ENCODE results near the gene CACNG8. TPM values are rescaled to one million over a fixed set of nuclear protein-coding genes. Genes with fewer than 3 reads are reported as not detected.

CACNG8 gene
- total RNA-seq, 4 donors from 2014 or later: not detected

- Histone ChIP-seq H3K4me1 (no peaks in the 10 kb centered on the region), H3K9me3 (no peaks in the 10 kb centered on the region), H3K27ac (no peak overlapping the region), H3K27me3 (peaks cover 34% of the 10 kb centered on the region), H3K4me3 (no peak overlapping the region), H3K36me3 (no peaks in the 10 kb centered on the region)
- in situ Hi-C loops (cut with MboI; ENCODE audit: low pct_ligation_motif_present in 1 of 4, low pct_unique_long_range_greater_than_20kb in 1 of 4, low sequenced_read_pairs in 3 of 4) (no loop called here), intact Hi-C loops (cut with DNase I; ENCODE audit: low total_unique reads) (no loop called here)
- no peak for TF ChIP-seq EP300 (IDR thresholded peaks at IDR 0.05; ENCODE audit: low read depth)
- TF ChIP-seq POLR2A (IDR thresholded peaks at IDR 0.05): no peak
- TF ChIP-seq CTCF (IDR thresholded peaks at IDR 0.05): no peak
- no peak for TF ChIP-seq POLR2AphosphoS5 (IDR thresholded peaks at IDR 0.05)
- DNase-seq: no peak
- WGBS, 2 donors (ENCODE audit: low coverage in 1 of 2): 69 to 83% methylated on average over 2 of the region's 2 CpGs
These were observed 38.8 kb downstream of the CACNG8 start for GRCh38 chr19:54001496-54001895.

- 75 to 78% methylated on average over 7 to 10 of the region's 10 CpGs for WGBS, 2 donors (ENCODE audit: low coverage in 1 of 2)
These were observed 40.0 kb downstream of the CACNG8 start for GRCh38 chr19:54002495-54003315.

GRCh38 chr19:54009440-54009839 lies 46.7 kb downstream of the CACNG8 start:
- intact Hi-C loops (cut with DNase I; ENCODE audit: low total_unique reads): no loop called here

More at GRCh38 chr19:54002495-54003315, 40.0 kb downstream of the CACNG8 start:
- Histone ChIP-seq H3K4me1 (no peaks in the 10 kb centered on the region), H3K27ac (no peak overlapping the region), H3K36me3 (no peaks in the 10 kb centered on the region), H3K9me3 (no peaks in the 10 kb centered on the region), H3K27me3 (peaks cover 33% of the 10 kb centered on the region), H3K4me3 (no peak overlapping the region)
- TF ChIP-seq POLR2A (IDR thresholded peaks at IDR 0.05) (no peak), EP300 (IDR thresholded peaks at IDR 0.05; ENCODE audit: low read depth) (no peak), POLR2AphosphoS5 (IDR thresholded peaks at IDR 0.05) (no peak), CTCF (IDR thresholded peaks at IDR 0.05) (no peak)
- no peak for DNase-seq
- in situ Hi-C loops (cut with MboI; ENCODE audit: low pct_ligation_motif_present in 1 of 4, low pct_unique_long_range_greater_than_20kb in 1 of 4, low sequenced_read_pairs in 3 of 4): no loop called here
- intact Hi-C loops (cut with DNase I; ENCODE audit: low total_unique reads): no loop called here

GRCh38 chr19:54010474-54010873 lies 47.7 kb downstream of the CACNG8 start:
- no peaks in the 10 kb centered on the region for H3K9me3 ChIP-seq
- peaks cover 29% of the 10 kb centered on the region for H3K27me3 ChIP-seq
- no peak overlapping the region for H3K27ac ChIP-seq
- TF ChIP-seq CTCF (IDR thresholded peaks at IDR 0.05): no peak
- TF ChIP-seq EP300 (IDR thresholded peaks at IDR 0.05; ENCODE audit: low read depth): no peak
- TF ChIP-seq POLR2AphosphoS5 (IDR thresholded peaks at IDR 0.05): no peak
- no peak for TF ChIP-seq POLR2A (IDR thresholded peaks at IDR 0.05)
- no peaks in the 10 kb centered on the region for H3K4me1 ChIP-seq
- in situ Hi-C loops (cut with MboI; ENCODE audit: low pct_ligation_motif_present in 1 of 4, low pct_unique_long_range_greater_than_20kb in 1 of 4, low sequenced_read_pairs in 3 of 4) (no loop called here), intact Hi-C loops (cut with DNase I; ENCODE audit: low total_unique reads) (loop anchor here (5.0 kb wide), 1 partner anchor 1507 kb away; no protein-coding TSS in a partner anchor)
- 93 to 94% methylated on average over 6 of the region's 6 CpGs for WGBS, 2 donors (ENCODE audit: low coverage in 1 of 2)
- no peaks in the 10 kb centered on the region for H3K36me3 ChIP-seq
- H3K4me3 ChIP-seq: no peak overlapping the region
- DNase-seq: no peak

More at GRCh38 chr19:54009440-54009839, 46.7 kb downstream of the CACNG8 start:
- Histone ChIP-seq H3K4me3 (no peak overlapping the region), H3K36me3 (no peaks in the 10 kb centered on the region), H3K27ac (no peak overlapping the region), H3K27me3 (peaks cover 33% of the 10 kb centered on the region), H3K4me1 (no peaks in the 10 kb centered on the region), H3K9me3 (no peaks in the 10 kb centered on the region)
- DNase-seq: no peak
- TF ChIP-seq POLR2A (IDR thresholded peaks at IDR 0.05) (no peak), EP300 (IDR thresholded peaks at IDR 0.05; ENCODE audit: low read depth) (no peak), POLR2AphosphoS5 (IDR thresholded peaks at IDR 0.05) (no peak), CTCF (IDR thresholded peaks at IDR 0.05) (no peak)
- WGBS, 2 donors (ENCODE audit: low coverage in 1 of 2): 67 to 74% methylated on average over 5 to 8 of the region's 8 CpGs
- in situ Hi-C loops (cut with MboI; ENCODE audit: low pct_ligation_motif_present in 1 of 4, low pct_unique_long_range_greater_than_20kb in 1 of 4, low sequenced_read_pairs in 3 of 4): no loop called here
